K562 (cell line): Measurements from ENCODE around the gene MBD6. TPM values are rescaled to one million over a fixed set of nuclear protein-coding genes. Genes with fewer than 3 reads are reported as not detected.

ENCODE experiments used
- AFF4 ChIP-seq: sonication (generic); formaldehyde crosslinking; IDR thresholded peaks from 2 replicates; pipeline ENCODE4 v1.8.0; 2023; ENCODE audit warnings: mild to moderate bottlenecking, missing genetic modification reagents
- ATF3 ChIP-seq, 2 experiments: fragments of 450-650 bp in 1 of 2; sonication (generic) in 1 of 2; formaldehyde crosslinking in 1 of 2; IDR thresholded peaks in 1 of 2; conservative IDR thresholded peaks in 1 of 2; 2 replicates each; pipeline versions ENCODE4 v1.6.1 to v1.8.1; 2016 to 2023; ENCODE audit warnings: mild to moderate bottlenecking in 2 of 2, moderate library complexity in 2 of 2, inconsistent platforms in 1 of 2, missing genetic modification reagents in 1 of 2
- CREB3 ChIP-seq: fragments of 450-650 bp; conservative IDR thresholded peaks from 2 replicates; pipeline ENCODE4 v1.6.1; 2016; ENCODE audit warnings: missing genetic modification characterization, low read depth, mild to moderate bottlenecking, missing compliant biosample characterization, moderate library complexity
- EP400 ChIP-seq: fragments of 450-650 bp; IDR thresholded peaks from 2 replicates; pipeline ENCODE4 v1.6.1; 2017; ENCODE audit warnings: antibody characterized with exemption, mild to moderate bottlenecking, moderate library complexity
- FOXK1 ChIP-seq: sonication (generic); formaldehyde crosslinking; IDR thresholded peaks from 2 replicates; pipeline ENCODE4 v1.8.0; 2022; ENCODE audit warnings: missing genetic modification reagents, mild to moderate bottlenecking, borderline replicate concordance
- GABPB2 ChIP-seq: fragments of 250-450 bp; sonication (Bioruptor Pico); conservative IDR thresholded peaks from 2 replicates; pipeline ENCODE4 v1.5.1; 2021; ENCODE audit warnings: mild to moderate bottlenecking
- IRF2 ChIP-seq: sonication (generic); formaldehyde crosslinking; IDR thresholded peaks from 2 replicates; pipeline ENCODE4 v1.8.1; 2022; ENCODE audit warnings: mild to moderate bottlenecking, missing genetic modification reagents
- POLR2AphosphoS2 ChIP-seq: IDR thresholded peaks from 2 replicates; pipeline ENCODE4 v1.6.1; 2012; ENCODE audit warnings: low read length, improper control_type of control experiment
- RBM14 ChIP-seq: fragments of 200-400 bp; formaldehyde crosslinking; IDR thresholded peaks from 2 replicates; pipeline ENCODE4 v1.6.1; 2018; ENCODE audit warnings: low read depth, mild to moderate bottlenecking, low read length, moderate library complexity, borderline replicate concordance; ENCODE audit not compliant: insufficient read depth
- SIX5 ChIP-seq, 2 experiments: IDR thresholded peaks; 2 replicates each; pipeline ENCODE4 v1.6.1; 2011; ENCODE audit warnings: low read length in 2 of 2, borderline replicate concordance in 1 of 2, low read depth in 1 of 2, mild to moderate bottlenecking in 1 of 2, moderate library complexity in 1 of 2; ENCODE audit not compliant: insufficient read depth in 1 of 2
- SMARCA5 ChIP-seq: fragments of 450-650 bp; IDR thresholded peaks from 2 replicates; pipeline ENCODE4 v1.6.1; 2016
- ZNF165 ChIP-seq: fragments of 250-450 bp; sonication (Bioruptor Pico); IDR thresholded peaks from 2 replicates; pipeline ENCODE4 v1.4.0; 2020; ENCODE audit warnings: borderline replicate concordance
- ZNF592 ChIP-seq: fragments of 450-650 bp; IDR thresholded peaks from 2 replicates; pipeline ENCODE4 v1.6.1; 2017; ENCODE audit warnings: antibody characterized with exemption, mild to moderate bottlenecking
- ZSCAN32 ChIP-seq: fragments of 450-650 bp; formaldehyde crosslinking; IDR thresholded peaks from 2 replicates; pipeline ENCODE4 v1.4.0; 2020; ENCODE audit warnings: mild to moderate bottlenecking, moderate library complexity
- polyA plus RNA-seq, 8 experiments: library from polyadenylated mRNA; depleted of rRNA in 4 of 8; stranded (reverse) in 5 of 8; unstranded in 3 of 8; fragments of >200 nt; fragmentation: Nextera tagmentation in 2 of 8; fragmentation: Illumina TruSeq in 1 of 8; extraction: Ambion mirVana in 2 of 8; extraction: Trizol in 1 of 8; gene quantifications; 2 replicates each; pipeline versions ENCODE4 v1.2.1 to v1.2.3, GENCODE V29; 2011 to 2014; ENCODE audit warnings: inconsistent platforms in 1 of 8, missing spikeins in 1 of 8
- total RNA-seq, 7 experiments: library from RNA; depleted of rRNA in 6 of 7; stranded (reverse); fragments of >200 nt in 6 of 7; fragmentation: Illumina TruSeq in 2 of 7; extraction: Trizol in 2 of 7; gene quantifications; 2 replicates each; pipeline versions ENCODE4 v1.2.1 to v1.2.3, GENCODE V29; 2011 to 2021; ENCODE audit warnings: low replicate concordance in 1 of 7

MBD6 gene
- total and polyA plus RNA-seq, 9 of the 15 experiments (the other 6 are each of a cell fraction or from before 2014, with no cell fraction given) = 2.0 to 54.8 (median 3.8) TPM

GRCh38 chr12:57487597-57488401 lies 34.8 kb upstream of the MBD6 start, which contains the start of gene MARS1 (continued):
- TF ChIP-seq FOXK1 (CRISPR knock-in tag) = peak; percentile 92; the same call in 1 of the 2 replicates
- peak; percentile 69; the same call in 1 of the 2 replicates for TF ChIP-seq AFF4
- peak; percentile 77 to 80; a peak in 3 of 4 replicates for TF ChIP-seq SIX5 (IDR thresholded peaks at IDR 0.05; ENCODE audit: borderline replicate concordance in 1 of 2, insufficient read depth in 1 of 2, low read depth in 1 of 2, low read length in 2 of 2)
- TF ChIP-seq ZNF592 = 0 out of 2 replicates have a peak, but pooled peaks have one; percentile 53
- TF ChIP-seq EP400 = peak; percentile 100
- no peak for TF ChIP-seq GABPB2
- TF ChIP-seq ZNF165 (CRISPR knock-in tag) = no peak
- peak; percentile 95 for TF ChIP-seq ZSCAN32 (CRISPR knock-in tag)
- peak; percentile 51; the same call in 1 of the 2 replicates for TF ChIP-seq SMARCA5
- TF ChIP-seq IRF2 = no peak
- no peak for TF ChIP-seq POLR2AphosphoS2
- 0 out of 2 replicates have a peak, but pooled peaks have one; percentile 37 for TF ChIP-seq RBM14
- peak; percentile 98 for TF ChIP-seq ATF3 (IDR thresholded peaks at IDR 0.05)
- peak; percentile 97 for TF ChIP-seq ATF3 (CRISPR knock-in tag; conservative IDR thresholded peaks at IDR 0.05)
- TF ChIP-seq CREB3 = no peak
